IMR-90 (cell line): ENCODE measurements around the gene ADM. TPM values are rescaled to one million over a fixed set of nuclear protein-coding genes. Genes with fewer than 3 reads are reported as not detected.

ENCODE experiments used
- ATAC-seq: fragments of 200-7000 bp; cut with Tn5 transposase; 2 replicates; pipeline ENCODE4 v1.9.1; 2020; ENCODE audit warnings: low read depth, mild to moderate bottlenecking, moderate library complexity
- BruUV-seq: library from RNA; stranded (reverse); fragments of 400-500 nt; replicated peaks from 2 replicates; lab custom pipeline; 2021; lab: Mats Ljungman, UMichigan
- CTCF ChIA-PET: fragments of 300-600 bp; formaldehyde crosslinking; extraction: SDS; loops from one replicate; lab custom pipeline; 2021; ENCODE audit warnings: antibody characterized with exemption; lab: Yijun Ruan, JAX
- POLR2A ChIA-PET: fragments of 300-600 bp; sonication (Branson Sonifier 250); formaldehyde crosslinking; loops from one replicate; lab custom pipeline; 2022; ENCODE audit warnings: antibody characterized with exemption; ENCODE audit not compliant: unreplicated experiment; lab: Charles Lee
- DNase-seq: peaks from one replicate; pipeline ENCODE4 v3.0.0; 2013
- H2AFZ ChIP-seq: replicated peaks from 2 replicates; pipeline ENCODE3; 2013; ENCODE audit warnings: low read length, mild to moderate bottlenecking; ENCODE audit not compliant: poor library complexity
- H2AK5ac ChIP-seq: 2 replicates; pipeline ENCODE4 v1.6.1; 2013; ENCODE audit warnings: low read depth, low read length, inconsistent platforms
- H2AK9ac ChIP-seq: replicated peaks from 2 replicates; pipeline ENCODE3; 2013; ENCODE audit warnings: mild to moderate bottlenecking, low read depth, low read length, moderate library complexity; ENCODE audit not compliant: poor library complexity
- H2BK120ac ChIP-seq: 2 replicates; pipeline ENCODE4 v1.6.1; 2013; ENCODE audit warnings: low read depth, low read length, inconsistent platforms
- H2BK15ac ChIP-seq: 3 replicates; pipeline ENCODE4 v1.6.1; 2013; ENCODE audit warnings: low read depth, low read length, inconsistent platforms
- H2BK20ac ChIP-seq: 2 replicates; pipeline ENCODE4 v1.6.1; 2013; ENCODE audit warnings: low read depth, mild to moderate bottlenecking, inconsistent platforms, low read length, moderate library complexity
- H2BK5ac ChIP-seq: 2 replicates; pipeline ENCODE4 v1.6.1; 2013; ENCODE audit warnings: mild to moderate bottlenecking, low read depth, low read length, inconsistent platforms; ENCODE audit not compliant: poor library complexity, severe bottlenecking
- H3K14ac ChIP-seq: replicated peaks from 2 replicates; pipeline ENCODE4 v1.6.1; 2013; ENCODE audit warnings: low read depth, low read length, inconsistent platforms
- H3K18ac ChIP-seq: 2 replicates; pipeline ENCODE4 v1.6.1; 2013; ENCODE audit warnings: low read depth, low read length, control low read depth
- H3K23ac ChIP-seq: 2 replicates; pipeline ENCODE4 v1.6.1; 2013; ENCODE audit warnings: low read depth, low read length, inconsistent platforms
- H3K27ac ChIP-seq: 2 replicates; pipeline ENCODE4 v1.5.1; 2013; ENCODE audit warnings: mild to moderate bottlenecking, control low read depth, low read length; ENCODE audit not compliant: insufficient read depth
- H3K27me3 ChIP-seq: 2 replicates; pipeline ENCODE4 v1.6.1; 2013; ENCODE audit warnings: low read length; ENCODE audit not compliant: control insufficient read depth, insufficient read depth
- H3K36me3 ChIP-seq: 2 replicates; pipeline ENCODE4 v1.6.1; 2013; ENCODE audit warnings: low read length, mixed read lengths; ENCODE audit not compliant: control insufficient read depth, insufficient read depth
- H3K4ac ChIP-seq: 2 replicates; pipeline ENCODE4 v1.6.1; 2013; ENCODE audit warnings: low read depth, low read length, inconsistent platforms
- H3K4me1 ChIP-seq: 2 replicates; pipeline ENCODE4 v1.6.1; 2013; ENCODE audit warnings: low read length, mixed read lengths; ENCODE audit not compliant: control insufficient read depth, insufficient read depth
- H3K4me2 ChIP-seq: 2 replicates; pipeline ENCODE4 v1.6.1; 2013; ENCODE audit warnings: low read depth, mild to moderate bottlenecking, control low read depth, low read length, moderate library complexity
- H3K4me3 ChIP-seq: 2 replicates; pipeline ENCODE4 v1.5.1; 2013; ENCODE audit warnings: low read depth, mild to moderate bottlenecking, control low read depth, low read length, moderate library complexity; ENCODE audit not compliant: insufficient read depth
- H3K56ac ChIP-seq: 2 replicates; pipeline ENCODE4 v1.6.1; 2013; ENCODE audit warnings: low read length, inconsistent platforms; ENCODE audit not compliant: insufficient read depth; ENCODE audit errors: extremely low read depth
- H3K79me1 ChIP-seq, 2 experiments: 2 replicates each; pipeline ENCODE4 v1.6.1; 2013; ENCODE audit warnings: low read length in 2 of 2, inconsistent platforms in 1 of 2, low read depth in 1 of 2
- H3K9ac ChIP-seq: 2 replicates; pipeline ENCODE4 v1.6.1; 2013; ENCODE audit warnings: low read depth, low read length, control low read depth
- H3K9me1 ChIP-seq: 2 replicates; pipeline ENCODE4 v1.6.1; 2013; ENCODE audit warnings: low read length, inconsistent platforms; ENCODE audit not compliant: insufficient read depth
- H3K9me3 ChIP-seq: 2 replicates; pipeline ENCODE4 v1.6.1; 2013; ENCODE audit warnings: low read length; ENCODE audit not compliant: control insufficient read depth, insufficient read depth
- H4K20me1 ChIP-seq: 2 replicates; pipeline ENCODE4 v1.6.1; 2013; ENCODE audit warnings: low read length, inconsistent platforms; ENCODE audit not compliant: insufficient read depth
- H4K5ac ChIP-seq: 2 replicates; pipeline ENCODE4 v1.6.1; 2013; ENCODE audit warnings: mild to moderate bottlenecking, low read depth, low read length, control low read depth
- H4K8ac ChIP-seq, 2 experiments: 2 replicates each; pipeline ENCODE4 v1.6.1; 2013; ENCODE audit warnings: low read depth in 2 of 2, low read length in 2 of 2, control low read depth in 1 of 2, inconsistent platforms in 1 of 2
- H4K91ac ChIP-seq: 2 replicates; pipeline ENCODE4 v1.6.1; 2013; ENCODE audit warnings: low read depth, low read length, inconsistent platforms; ENCODE audit not compliant: insufficient read depth
- FOS ChIP-seq: fragments of 150-350 bp; IDR thresholded peaks from 2 replicates; pipeline ENCODE4 v1.6.1; 2016; ENCODE audit warnings: low read depth, low read length
- MAFK ChIP-seq: IDR thresholded peaks from 2 replicates; pipeline ENCODE4 v1.6.1; 2012; ENCODE audit warnings: low read depth, low read length, improper control_type of control experiment
- MAZ ChIP-seq: IDR thresholded peaks from 2 replicates; pipeline ENCODE4 v1.6.1; 2012; ENCODE audit warnings: low read depth, mild to moderate bottlenecking, low read length, improper control_type of control experiment, moderate library complexity, borderline replicate concordance
- NFE2L2 ChIP-seq: fragments of 150-350 bp; IDR thresholded peaks from 2 replicates; pipeline ENCODE4 v1.6.1; 2016; ENCODE audit warnings: low read depth, mild to moderate bottlenecking, low read length
- RAD21 ChIP-seq: IDR thresholded peaks from 2 replicates; pipeline ENCODE4 v1.6.1; 2012; ENCODE audit warnings: low read length, improper control_type of control experiment
- SMC3 ChIP-seq: fragments of 150-350 bp; IDR thresholded peaks from 2 replicates; pipeline ENCODE4 v1.6.1; 2016; ENCODE audit warnings: low read depth, mild to moderate bottlenecking, antibody characterized with exemption, low read length, moderate library complexity
- WGBS, 2 experiments: methylation state at CpG; one replicate each; pipeline versions ENCODE4 v1.1.5 to v1.1.7; 2013; ENCODE audit warnings: missing lambda C conversion rate in 2 of 2; ENCODE audit not compliant: insufficient read length in 1 of 2; ENCODE audit errors: extremely low coverage in 2 of 2; 5-methylcytosine and 5-hydroxymethylcytosine counted together
- dilution Hi-C: fragments of 300-500 bp; cut with HindIII; formaldehyde crosslinking; loops from one replicate; pipeline ENCODE4 v1.14.3; 2018; ENCODE audit warnings: low sequenced_read_pairs; ENCODE audit not compliant: unreplicated experiment
- in situ Hi-C: fragments of 300-500 bp; cut with MboI; formaldehyde crosslinking; loops from 3 replicates; pipeline ENCODE4 v1.14.3; 2019; ENCODE audit warnings: low sequenced_read_pairs, inconsistent platforms, mixed read lengths
- intact Hi-C: fragments of 100-400 bp; cut with micrococcal nuclease; formaldehyde crosslinking; loops from 2 replicates; pipeline ENCODE4 v1.10.0; 2022
- polyA plus RNA-seq, 3 experiments: library from polyadenylated mRNA; depleted of rRNA; stranded (reverse); fragments of >200 nt; gene quantifications; 2 replicates each; pipeline ENCODE4 v1.2.3, GENCODE V29; 2012; ENCODE audit warnings: low replicate concordance in 1 of 3
- total RNA-seq: library from RNA; depleted of rRNA; stranded (reverse); fragments of >200 nt; gene quantifications from 2 replicates; pipeline ENCODE4 v1.2.3, GENCODE V29; 2012
- TF ChIP-seq, protein P1 (sequence below): fragments of 150-350 bp; IDR thresholded peaks from 2 replicates; pipeline ENCODE4 v1.6.1; 2016; ENCODE audit warnings: low read depth, mild to moderate bottlenecking, low read length, moderate library complexity, borderline replicate concordance
- TF ChIP-seq, protein P2 (sequence below): fragments of 150-350 bp; IDR thresholded peaks from 2 replicates; pipeline ENCODE4 v1.6.1; 2017; ENCODE audit warnings: mild to moderate bottlenecking, antibody characterized with exemption, low read length, low read depth
- TF ChIP-seq, protein P3 (sequence below): conservative IDR thresholded peaks from 2 replicates; pipeline ENCODE4 v1.5.1; 2012; ENCODE audit warnings: mild to moderate bottlenecking, low read depth, low read length, improper control_type of control experiment

The ADM gene
- total and polyA plus RNA-seq, 2 of the 4 experiments (the other 2 are of a cell fraction), result 357 to 559 TPM

DNA sequence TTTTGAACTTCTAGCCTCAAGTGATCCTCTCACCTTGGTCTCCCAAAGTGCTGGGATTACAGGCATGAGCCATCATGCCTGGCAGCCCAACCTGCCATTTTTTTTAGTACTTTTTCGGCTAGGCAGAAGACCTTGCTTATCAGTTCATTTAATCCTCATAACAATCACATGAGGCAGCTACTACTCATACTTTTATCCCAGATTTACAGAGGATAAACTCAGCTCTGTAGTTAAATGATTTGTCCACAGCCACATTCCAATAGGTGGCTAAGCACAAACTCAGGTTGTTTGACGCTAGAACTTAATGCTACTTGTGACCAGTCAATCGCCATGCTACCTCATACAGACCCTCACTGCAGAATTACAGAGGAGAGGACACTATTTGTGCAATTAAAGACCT is 38.9 kb upstream of the ADM start:
- DNase-seq, result peak; percentile 37
- H3K36me3 ChIP-seq, result no peaks in the 10 kb centered on the region
- no peak overlapping the region for H3K9ac ChIP-seq
- peak overlapping the region; percentile 87; the same call in 1 of the 2 replicates for H3K23ac ChIP-seq
- peaks cover 23 to 73% of the 10 kb centered on the region in 2 experiments for H3K79me1 ChIP-seq
- WGBS, 2 experiments, result no CpG with 5 or more reads among the region's 3 CpGs
- H2BK15ac ChIP-seq, result peak overlapping the region; percentile 81; the same call in 2 of the 3 replicates
- peak overlapping the region; percentile 80 for H2BK20ac ChIP-seq
- H3K9me1 ChIP-seq, result peaks cover 12% of the 10 kb centered on the region
- in situ Hi-C loops, result no loop called here
- H3K4me2 ChIP-seq, result no peak overlapping the region
- no peak; the same call in 1 of the 2 replicates for ATAC-seq
- H2BK120ac ChIP-seq, result peak overlapping the region; percentile 68
- no peak overlapping the region for H2BK5ac ChIP-seq
- peak overlapping the region; percentile 17 to 65; a peak in 2 of 4 replicates for H4K8ac ChIP-seq
- TF ChIP-seq, protein P1, sequence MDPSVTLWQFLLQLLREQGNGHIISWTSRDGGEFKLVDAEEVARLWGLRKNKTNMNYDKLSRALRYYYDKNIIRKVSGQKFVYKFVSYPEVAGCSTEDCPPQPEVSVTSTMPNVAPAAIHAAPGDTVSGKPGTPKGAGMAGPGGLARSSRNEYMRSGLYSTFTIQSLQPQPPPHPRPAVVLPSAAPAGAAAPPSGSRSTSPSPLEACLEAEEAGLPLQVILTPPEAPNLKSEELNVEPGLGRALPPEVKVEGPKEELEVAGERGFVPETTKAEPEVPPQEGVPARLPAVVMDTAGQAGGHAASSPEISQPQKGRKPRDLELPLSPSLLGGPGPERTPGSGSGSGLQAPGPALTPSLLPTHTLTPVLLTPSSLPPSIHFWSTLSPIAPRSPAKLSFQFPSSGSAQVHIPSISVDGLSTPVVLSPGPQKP, result no peak
- TF ChIP-seq FOS (no peak), SMC3 (no peak), NFE2L2 (no peak), RAD21 (no peak), MAFK (no peak), MAZ (no peak)
- TF ChIP-seq, protein P2, sequence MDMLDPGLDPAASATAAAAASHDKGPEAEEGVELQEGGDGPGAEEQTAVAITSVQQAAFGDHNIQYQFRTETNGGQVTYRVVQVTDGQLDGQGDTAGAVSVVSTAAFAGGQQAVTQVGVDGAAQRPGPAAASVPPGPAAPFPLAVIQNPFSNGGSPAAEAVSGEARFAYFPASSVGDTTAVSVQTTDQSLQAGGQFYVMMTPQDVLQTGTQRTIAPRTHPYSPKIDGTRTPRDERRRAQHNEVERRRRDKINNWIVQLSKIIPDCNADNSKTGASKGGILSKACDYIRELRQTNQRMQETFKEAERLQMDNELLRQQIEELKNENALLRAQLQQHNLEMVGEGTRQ, result no peak
- TF ChIP-seq, protein P3, sequence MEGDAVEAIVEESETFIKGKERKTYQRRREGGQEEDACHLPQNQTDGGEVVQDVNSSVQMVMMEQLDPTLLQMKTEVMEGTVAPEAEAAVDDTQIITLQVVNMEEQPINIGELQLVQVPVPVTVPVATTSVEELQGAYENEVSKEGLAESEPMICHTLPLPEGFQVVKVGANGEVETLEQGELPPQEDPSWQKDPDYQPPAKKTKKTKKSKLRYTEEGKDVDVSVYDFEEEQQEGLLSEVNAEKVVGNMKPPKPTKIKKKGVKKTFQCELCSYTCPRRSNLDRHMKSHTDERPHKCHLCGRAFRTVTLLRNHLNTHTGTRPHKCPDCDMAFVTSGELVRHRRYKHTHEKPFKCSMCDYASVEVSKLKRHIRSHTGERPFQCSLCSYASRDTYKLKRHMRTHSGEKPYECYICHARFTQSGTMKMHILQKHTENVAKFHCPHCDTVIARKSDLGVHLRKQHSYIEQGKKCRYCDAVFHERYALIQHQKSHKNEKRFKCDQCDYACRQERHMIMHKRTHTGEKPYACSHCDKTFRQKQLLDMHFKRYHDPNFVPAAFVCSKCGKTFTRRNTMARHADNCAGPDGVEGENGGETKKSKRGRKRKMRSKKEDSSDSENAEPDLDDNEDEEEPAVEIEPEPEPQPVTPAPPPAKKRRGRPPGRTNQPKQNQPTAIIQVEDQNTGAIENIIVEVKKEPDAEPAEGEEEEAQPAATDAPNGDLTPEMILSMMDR, result no peak
- no peaks in the 10 kb centered on the region for H3K9me3 ChIP-seq
- no peak overlapping the region for H3K27ac ChIP-seq
- H3K4me1 ChIP-seq, result peaks cover 11% of the 10 kb centered on the region; the same call in 1 of the 2 replicates
- no peak overlapping the region for H2AFZ ChIP-seq
- CTCF ChIA-PET, result no interaction called here
- no peak overlapping the region for H2AK9ac ChIP-seq
- intact Hi-C loops, result no loop called here
- H3K18ac ChIP-seq, result peak overlapping the region; percentile 0; the same call in 1 of the 2 replicates
- no peaks in the 10 kb centered on the region for H3K27me3 ChIP-seq
- dilution Hi-C loops, result no loop called here
- no peak overlapping the region for H3K4me3 ChIP-seq
- peak overlapping the region; percentile 77 for H2AK5ac ChIP-seq
- BruUV-seq, result no TSS peak
- POLR2A ChIA-PET, result interaction anchor here (0.7 kb wide), 1 partner anchor 40 kb away, joined by 3 read pairs; no protein-coding TSS in a partner anchor
- H3K14ac ChIP-seq, result peak overlapping the region; percentile 87
- no peaks in the 10 kb centered on the region; the same call in 1 of the 2 replicates for H4K20me1 ChIP-seq
- H3K56ac ChIP-seq, result no peak overlapping the region
- no peak overlapping the region for H4K5ac ChIP-seq
- H4K91ac ChIP-seq, result no peak overlapping the region; the same call in 1 of the 2 replicates
- H3K4ac ChIP-seq, result peak overlapping the region; percentile 71
